ENCODE results near the gene FOXP1. TPM values are rescaled to one million over a fixed set of nuclear protein-coding genes. Genes with fewer than 3 reads are reported as not detected.

Gene FOXP1
- total and polyA plus RNA-seq, 2 donors (not counting 1 experiment from before 2014, with no cell fraction given): 91.1 to 508 TPM

- CTCF ChIA-PET: no interaction called here
- no peak for ATAC-seq (ENCODE audit: low read depth)
- Histone ChIP-seq H3K36me3 (replicated peaks in 1 of 2; ENCODE audit: control extremely low read depth in 1 of 2, control insufficient read depth in 1 of 2, extremely low read depth in 1 of 2, insufficient read depth in 2 of 2, low read length in 1 of 2) (peaks cover 8 to 69% of the 10 kb centered on the region in 2 experiments), H3K27ac (ENCODE audit: low read length in 2 of 2) (no peak overlapping the region), H3K27me3 (replicated peaks in 1 of 4; ENCODE audit: control extremely low read depth in 1 of 4, control insufficient read depth in 3 of 4, insufficient read depth in 4 of 4, low read length in 3 of 4) (no peaks in the 10 kb centered on the region), H3K4me3 (ENCODE audit: control extremely low read depth in 1 of 5, extremely low read depth in 1 of 5, insufficient read depth in 1 of 5, low read depth in 2 of 5, low read length in 4 of 5) (no peak overlapping the region), H3K79me2 (ENCODE audit: control insufficient read depth, insufficient read depth, low read length) (no peaks in the 10 kb centered on the region), H4K20me1 (ENCODE audit: control insufficient read depth, insufficient read depth, low read length, poor library complexity, severe bottlenecking) (peaks cover 26% of the 10 kb centered on the region), H3K9me3 (ENCODE audit: control extremely low read depth in 1 of 3, control insufficient read depth in 2 of 3, insufficient read depth in 1 of 3, low read length in 2 of 3) (no peaks in the 10 kb centered on the region), H2AFZ (ENCODE audit: insufficient read depth, low read depth, low read length, poor library complexity, severe bottlenecking) (no peak overlapping the region), H3K4me1 (ENCODE audit: control insufficient read depth in 2 of 2, insufficient read depth in 2 of 2, low read length in 2 of 2) (no peaks in the 10 kb centered on the region), H3K9ac (ENCODE audit: low read length) (no peak overlapping the region), H3K4me2 (replicated peaks; ENCODE audit: low read depth, low read length, poor library complexity, severe bottlenecking) (no peak overlapping the region)
- Mint-ChIP-seq H3K4me1 (no peaks in the 10 kb centered on the region), H3K9me3 (ENCODE audit: insufficient read depth) (no peaks in the 10 kb centered on the region), H3K27me3 (no peaks in the 10 kb centered on the region), H3K27ac (no peak overlapping the region), H3K4me3 (no peak overlapping the region)
- DNase-seq: no peak
- POLR2A ChIA-PET: no interaction called here
- TF ChIP-seq, protein P1, sequence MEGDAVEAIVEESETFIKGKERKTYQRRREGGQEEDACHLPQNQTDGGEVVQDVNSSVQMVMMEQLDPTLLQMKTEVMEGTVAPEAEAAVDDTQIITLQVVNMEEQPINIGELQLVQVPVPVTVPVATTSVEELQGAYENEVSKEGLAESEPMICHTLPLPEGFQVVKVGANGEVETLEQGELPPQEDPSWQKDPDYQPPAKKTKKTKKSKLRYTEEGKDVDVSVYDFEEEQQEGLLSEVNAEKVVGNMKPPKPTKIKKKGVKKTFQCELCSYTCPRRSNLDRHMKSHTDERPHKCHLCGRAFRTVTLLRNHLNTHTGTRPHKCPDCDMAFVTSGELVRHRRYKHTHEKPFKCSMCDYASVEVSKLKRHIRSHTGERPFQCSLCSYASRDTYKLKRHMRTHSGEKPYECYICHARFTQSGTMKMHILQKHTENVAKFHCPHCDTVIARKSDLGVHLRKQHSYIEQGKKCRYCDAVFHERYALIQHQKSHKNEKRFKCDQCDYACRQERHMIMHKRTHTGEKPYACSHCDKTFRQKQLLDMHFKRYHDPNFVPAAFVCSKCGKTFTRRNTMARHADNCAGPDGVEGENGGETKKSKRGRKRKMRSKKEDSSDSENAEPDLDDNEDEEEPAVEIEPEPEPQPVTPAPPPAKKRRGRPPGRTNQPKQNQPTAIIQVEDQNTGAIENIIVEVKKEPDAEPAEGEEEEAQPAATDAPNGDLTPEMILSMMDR (IDR thresholded peaks at IDR 0.05): no peak
- no peak for TF ChIP-seq EZH2 (IDR thresholded peaks at IDR 0.05; ENCODE audit: borderline replicate concordance, insufficient read depth, low read depth, low read length, poor library complexity, severe bottlenecking)
- WGBS (ENCODE audit: insufficient coverage): 98% methylated on average over 9 of the region's 14 CpGs
- intact Hi-C loops (cut with micrococcal nuclease): no loop called here
These were observed 623.8 kb downstream of the FOXP1 start for GRCh38 chr3:70959506-70960291.

GRCh38 chr3:70952033-70952747 lies 631.3 kb downstream of the FOXP1 start:
- POLR2A ChIA-PET: no interaction called here
- Histone ChIP-seq H3K9me3 (ENCODE audit: control extremely low read depth in 1 of 3, control insufficient read depth in 2 of 3, insufficient read depth in 1 of 3, low read length in 2 of 3) (no peaks in the 10 kb centered on the region), H3K27ac (ENCODE audit: low read length in 2 of 2) (no peak overlapping the region), H3K79me2 (ENCODE audit: control insufficient read depth, insufficient read depth, low read length) (no peaks in the 10 kb centered on the region), H2AFZ (ENCODE audit: insufficient read depth, low read depth, low read length, poor library complexity, severe bottlenecking) (no peak overlapping the region), H3K27me3 (replicated peaks in 1 of 4; ENCODE audit: control extremely low read depth in 1 of 4, control insufficient read depth in 3 of 4, insufficient read depth in 4 of 4, low read length in 3 of 4) (no peaks in the 10 kb centered on the region), H3K4me3 (ENCODE audit: control extremely low read depth in 1 of 5, extremely low read depth in 1 of 5, insufficient read depth in 1 of 5, low read depth in 2 of 5, low read length in 4 of 5) (no peak overlapping the region), H4K20me1 (ENCODE audit: control insufficient read depth, insufficient read depth, low read length, poor library complexity, severe bottlenecking) (no peaks in the 10 kb centered on the region), H3K9ac (ENCODE audit: low read length) (no peak overlapping the region), H3K36me3 (replicated peaks in 1 of 2; ENCODE audit: control extremely low read depth in 1 of 2, control insufficient read depth in 1 of 2, extremely low read depth in 1 of 2, insufficient read depth in 2 of 2, low read length in 1 of 2) (peaks cover 2 to 3% of the 10 kb centered on the region in 2 experiments), H3K4me1 (ENCODE audit: control insufficient read depth in 2 of 2, insufficient read depth in 2 of 2, low read length in 2 of 2) (no peaks in the 10 kb centered on the region), H3K4me2 (replicated peaks; ENCODE audit: low read depth, low read length, poor library complexity, severe bottlenecking) (no peak overlapping the region)
- Mint-ChIP-seq H3K27me3 (no peaks in the 10 kb centered on the region), H3K4me3 (no peak overlapping the region), H3K9me3 (ENCODE audit: insufficient read depth) (no peaks in the 10 kb centered on the region), H3K27ac (no peak overlapping the region), H3K4me1 (no peaks in the 10 kb centered on the region)
- WGBS (ENCODE audit: insufficient coverage): 87% methylated on average over 3 of the region's 12 CpGs
- CTCF ChIA-PET: interaction anchor here (0.6 kb wide), 1 partner anchor 1731 kb away, joined by 4 read pairs; no protein-coding TSS in a partner anchor
- intact Hi-C loops (cut with micrococcal nuclease): no loop called here
- DNase-seq (no peak), ATAC-seq (ENCODE audit: low read depth) (no peak)
- TF ChIP-seq, protein P1 (IDR thresholded peaks at IDR 0.05): no peak
- TF ChIP-seq EZH2 (IDR thresholded peaks at IDR 0.05; ENCODE audit: borderline replicate concordance, insufficient read depth, low read depth, low read length, poor library complexity, severe bottlenecking): no peak

Data from B cell (primary cell).